Suprapubic skin (tissue), 4 donors: ENCODE results near the gene CLEC1B. TPM values are rescaled to one million over a fixed set of nuclear protein-coding genes. Genes with fewer than 3 reads are reported as not detected.

ENCODE experiments used
- DNase-seq, 2 donors: peaks; one replicate each; pipeline ENCODE4 v3.0.0-alpha.2; 2019; ENCODE audit warnings: low spot score in 2 of 2
- H3K27ac ChIP-seq: fragments of 200-600 bp; sonication (generic); one replicate; pipeline ENCODE4 v1.5.1; 2019
- H3K27me3 ChIP-seq: fragments of 200-600 bp; sonication (generic); one replicate; pipeline ENCODE4 v1.5.1; 2019
- H3K36me3 ChIP-seq: fragments of 200-600 bp; sonication (generic); one replicate; pipeline ENCODE4 v1.5.1; 2019
- H3K4me1 ChIP-seq: fragments of 200-600 bp; sonication (generic); one replicate; pipeline ENCODE4 v1.5.1; 2019
- H3K4me3 ChIP-seq: fragments of 200-600 bp; sonication (generic); one replicate; pipeline ENCODE4 v1.5.1; 2019; ENCODE audit warnings: mild to moderate bottlenecking
- H3K9me3 ChIP-seq: fragments of 200-600 bp; sonication (generic); one replicate; pipeline ENCODE4 v1.5.1; 2019
- EP300 ChIP-seq: sonication (generic); formaldehyde crosslinking; IDR thresholded peaks from one replicate; pipeline ENCODE4 v1.6.1; 2017; ENCODE audit warnings: antibody characterized with exemption
- POLR2A ChIP-seq, 2 donors: fragments of 450-650 bp; IDR thresholded peaks; one replicate each; pipeline ENCODE4 v1.6.1; 2017; ENCODE audit warnings: antibody characterized with exemption in 2 of 2, mild to moderate bottlenecking in 2 of 2, moderate library complexity in 2 of 2
- POLR2AphosphoS5 ChIP-seq, 3 donors: sonication (generic); formaldehyde crosslinking; IDR thresholded peaks; one replicate each; pipeline ENCODE4 v1.6.1; 2017; ENCODE audit warnings: antibody characterized with exemption in 3 of 3
- WGBS: methylation state at CpG from one replicate; pipeline ENCODE4 v1.1.5; 2018; 5-methylcytosine and 5-hydroxymethylcytosine counted together
- total RNA-seq, 4 donors: library from RNA; depleted of rRNA; stranded (reverse); fragments of >200 nt; gene quantifications; one replicate each; pipeline ENCODE4 v1.1.0, GENCODE V29; 2016
- TF ChIP-seq, protein P1 (sequence below), 2 donors: fragments of 200-600 bp in 1 of 2; fragments of 450-650 bp in 1 of 2; sonication (generic) in 1 of 2; IDR thresholded peaks; one replicate each; pipeline ENCODE4 v1.5.1; 2016 to 2019; ENCODE audit warnings: antibody characterized with exemption in 2 of 2, mild to moderate bottlenecking in 1 of 2, moderate library complexity in 1 of 2

The CLEC1B gene
- total RNA-seq, result not detected

GRCh38 chr12:9999016-9999415, at the start of gene CLEC1B:
Gene CLEC1B, minus strand, starts transcription at chr12:9999121. Its CDS starts 21 bp downstream, at chr12:9999100.
- Histone ChIP-seq H3K27ac (no peak within 1 kb of the TSS), H3K36me3 (no peaks in the 10 kb centered on the region), H3K4me1 (no peaks in the 10 kb centered on the region), H3K27me3 (no peaks in the 10 kb centered on the region), H3K4me3 (no peak within 1 kb of the TSS), H3K9me3 (no peaks in the 10 kb centered on the region)
- TF ChIP-seq POLR2AphosphoS5 (IDR thresholded peaks at IDR 0.05) (no peak), POLR2A (IDR thresholded peaks at IDR 0.05) (no peak), EP300 (no peak)
- TF ChIP-seq, protein P1, sequence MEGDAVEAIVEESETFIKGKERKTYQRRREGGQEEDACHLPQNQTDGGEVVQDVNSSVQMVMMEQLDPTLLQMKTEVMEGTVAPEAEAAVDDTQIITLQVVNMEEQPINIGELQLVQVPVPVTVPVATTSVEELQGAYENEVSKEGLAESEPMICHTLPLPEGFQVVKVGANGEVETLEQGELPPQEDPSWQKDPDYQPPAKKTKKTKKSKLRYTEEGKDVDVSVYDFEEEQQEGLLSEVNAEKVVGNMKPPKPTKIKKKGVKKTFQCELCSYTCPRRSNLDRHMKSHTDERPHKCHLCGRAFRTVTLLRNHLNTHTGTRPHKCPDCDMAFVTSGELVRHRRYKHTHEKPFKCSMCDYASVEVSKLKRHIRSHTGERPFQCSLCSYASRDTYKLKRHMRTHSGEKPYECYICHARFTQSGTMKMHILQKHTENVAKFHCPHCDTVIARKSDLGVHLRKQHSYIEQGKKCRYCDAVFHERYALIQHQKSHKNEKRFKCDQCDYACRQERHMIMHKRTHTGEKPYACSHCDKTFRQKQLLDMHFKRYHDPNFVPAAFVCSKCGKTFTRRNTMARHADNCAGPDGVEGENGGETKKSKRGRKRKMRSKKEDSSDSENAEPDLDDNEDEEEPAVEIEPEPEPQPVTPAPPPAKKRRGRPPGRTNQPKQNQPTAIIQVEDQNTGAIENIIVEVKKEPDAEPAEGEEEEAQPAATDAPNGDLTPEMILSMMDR (IDR thresholded peaks at IDR 0.05), result no peak
- WGBS, result 92% methylated on average over 3 of the region's 3 CpGs
- no peak for DNase-seq

- no peak overlapping the region for H3K4me3 ChIP-seq
- no peak for DNase-seq
- H3K4me1 ChIP-seq, result no peaks in the 10 kb centered on the region
- no peaks in the 10 kb centered on the region for H3K27me3 ChIP-seq
- H3K36me3 ChIP-seq, result no peaks in the 10 kb centered on the region
- no peaks in the 10 kb centered on the region for H3K9me3 ChIP-seq
- 92% methylated on average over 3 of the region's 3 CpGs for WGBS
- TF ChIP-seq POLR2AphosphoS5 (IDR thresholded peaks at IDR 0.05) (no peak), POLR2A (IDR thresholded peaks at IDR 0.05) (no peak), EP300 (no peak)
- TF ChIP-seq, protein P1 (IDR thresholded peaks at IDR 0.05), result no peak
- H3K27ac ChIP-seq, result no peak overlapping the region
These were observed 49.6 kb upstream of the CLEC1B start for GRCh38 chr12:10048526-10048925.

GRCh38 chr12:10042167-10042566, 43.2 kb upstream of the CLEC1B start:
- H3K4me3 ChIP-seq, result no peak overlapping the region
- DNase-seq, result no peak
- no peaks in the 10 kb centered on the region for H3K4me1 ChIP-seq
- no peak overlapping the region for H3K27ac ChIP-seq
- no peaks in the 10 kb centered on the region for H3K36me3 ChIP-seq
- TF ChIP-seq EP300, result no peak
- no peak for TF ChIP-seq POLR2AphosphoS5 (IDR thresholded peaks at IDR 0.05)
- TF ChIP-seq, protein P1 (IDR thresholded peaks at IDR 0.05), result no peak
- TF ChIP-seq POLR2A (IDR thresholded peaks at IDR 0.05), result no peak
- H3K27me3 ChIP-seq, result no peaks in the 10 kb centered on the region
- H3K9me3 ChIP-seq, result no peaks in the 10 kb centered on the region

GRCh38 chr12:10033783-10034545, 35.0 kb upstream of the CLEC1B start:
- no peak for DNase-seq
- H3K36me3 ChIP-seq, result no peaks in the 10 kb centered on the region
- no peaks in the 10 kb centered on the region for H3K4me1 ChIP-seq
- no peak overlapping the region for H3K27ac ChIP-seq
- no peak overlapping the region for H3K4me3 ChIP-seq
- no peaks in the 10 kb centered on the region for H3K27me3 ChIP-seq
- H3K9me3 ChIP-seq, result no peaks in the 10 kb centered on the region
- no peak for TF ChIP-seq EP300
- TF ChIP-seq POLR2A (IDR thresholded peaks at IDR 0.05), result no peak
- TF ChIP-seq POLR2AphosphoS5 (IDR thresholded peaks at IDR 0.05), result no peak
- TF ChIP-seq, protein P1 (IDR thresholded peaks at IDR 0.05), result peak; percentile 10 to 31
- 86% methylated on average over 1 of the region's 1 CpG for WGBS

DNA sequence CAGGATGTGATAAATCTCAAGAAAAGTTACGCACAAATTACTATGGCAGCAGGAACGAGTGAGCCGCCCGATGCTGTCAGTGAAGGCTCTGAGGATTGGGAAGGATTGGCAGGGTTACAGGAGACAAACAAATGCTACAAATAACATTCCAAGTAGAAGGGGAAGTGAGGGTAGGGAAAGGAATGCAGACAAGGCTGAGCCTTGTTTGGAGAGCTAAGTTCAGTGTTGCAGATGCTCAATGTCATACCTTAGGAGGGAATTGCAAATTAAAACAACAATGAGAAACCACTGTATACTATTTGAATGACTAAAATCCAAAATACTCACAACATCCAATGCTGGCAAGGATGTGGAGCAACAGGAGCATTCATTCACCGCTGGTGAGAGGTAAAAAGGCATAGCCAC, 32.9 kb upstream of the CLEC1B start:
- TF ChIP-seq EP300 (no peak), POLR2A (IDR thresholded peaks at IDR 0.05) (no peak)
- TF ChIP-seq, protein P1 (IDR thresholded peaks at IDR 0.05), result no peak
- Histone ChIP-seq H3K4me1 (no peaks in the 10 kb centered on the region), H3K9me3 (no peaks in the 10 kb centered on the region), H3K4me3 (no peak overlapping the region), H3K27me3 (no peaks in the 10 kb centered on the region), H3K27ac (no peak overlapping the region), H3K36me3 (no peaks in the 10 kb centered on the region)
- WGBS, result 69% methylated on average over 5 of the region's 5 CpGs
- no peak for DNase-seq
